ENCODE data around the gene SEC24C.
A peak's percentile ranks its signal among the peaks of the same experiment; 100 is the strongest.
"Not testable (repeated sequence)": the region's sequence is repeated elsewhere in the genome, so short reads cannot be mapped to it uniquely, and the experiment has no call there.

SEC24C gene

GRCh38 chr10:73716251-73716650 lies 27.9 kb upstream of the SEC24C start:
- DNase-seq (ENCODE audit: low spot score), result no peak
- in situ Hi-C loops (cut with MboI; ENCODE audit: low pct_unique_long_range_greater_than_20kb, low sequenced_read_pairs, unreplicated experiment), result no loop called here
- TF ChIP-seq CTCF (IDR thresholded peaks at IDR 0.05; ENCODE audit: extremely low read depth, insufficient read depth, missing control alignments), result no peak

- no peak for TF ChIP-seq CTCF (IDR thresholded peaks at IDR 0.05; ENCODE audit: extremely low read depth, insufficient read depth, missing control alignments)
- in situ Hi-C loops (cut with MboI; ENCODE audit: low pct_unique_long_range_greater_than_20kb, low sequenced_read_pairs, unreplicated experiment), result no loop called here
- peak; percentile 33 for DNase-seq (ENCODE audit: low spot score)
These were observed 26.6 kb upstream of the SEC24C start for GRCh38 chr10:73717556-73717955.

GRCh38 chr10:73720561-73720960 lies 23.6 kb upstream of the SEC24C start:
- in situ Hi-C loops (cut with MboI; ENCODE audit: low pct_unique_long_range_greater_than_20kb, low sequenced_read_pairs, unreplicated experiment); DNase-seq (ENCODE audit: low spot score): not testable (repeated sequence)

GRCh38 chr10:73723516-73723915 lies 20.7 kb upstream of the SEC24C start:
- DNase-seq (ENCODE audit: low spot score), result no peak
- no peak for TF ChIP-seq CTCF (IDR thresholded peaks at IDR 0.05; ENCODE audit: extremely low read depth, insufficient read depth, missing control alignments)
- in situ Hi-C loops (cut with MboI; ENCODE audit: low pct_unique_long_range_greater_than_20kb, low sequenced_read_pairs, unreplicated experiment), result no loop called here

- in situ Hi-C loops (cut with MboI; ENCODE audit: low pct_unique_long_range_greater_than_20kb, low sequenced_read_pairs, unreplicated experiment), result loop anchor here (25.0 kb wide), 1 partner anchor 192 kb away; no protein-coding TSS in a partner anchor
- DNase-seq (ENCODE audit: low spot score), result not testable (repeated sequence)
These were observed 14.4 kb upstream of the SEC24C start for GRCh38 chr10:73729781-73730152.

GRCh38 chr10:73730153-73730906 lies 13.8 kb upstream of the SEC24C start:
- DNase-seq (ENCODE audit: low spot score), result peak; percentile 82
- in situ Hi-C loops (cut with MboI; ENCODE audit: low pct_unique_long_range_greater_than_20kb, low sequenced_read_pairs, unreplicated experiment), result loop anchor here (25.0 kb wide), 1 partner anchor 193 kb away; no protein-coding TSS in a partner anchor
- TF ChIP-seq CTCF (IDR thresholded peaks at IDR 0.05; ENCODE audit: extremely low read depth, insufficient read depth, missing control alignments), result no peak

GRCh38 chr10:73731588-73732375 lies 12.4 kb upstream of the SEC24C start:
- DNase-seq (ENCODE audit: low spot score), result no peak
- in situ Hi-C loops (cut with MboI; ENCODE audit: low pct_unique_long_range_greater_than_20kb, low sequenced_read_pairs, unreplicated experiment), result loop anchor here (25.0 kb wide), 1 partner anchor 194 kb away; no protein-coding TSS in a partner anchor
- no peak for TF ChIP-seq CTCF (IDR thresholded peaks at IDR 0.05; ENCODE audit: extremely low read depth, insufficient read depth, missing control alignments)

All from GM13977 (cell line).